ENCODE data around the gene BTBD1. TPM values are rescaled to one million over a fixed set of nuclear protein-coding genes. Genes with fewer than 3 reads are reported as not detected.
A peak's percentile ranks its signal among the peaks of the same experiment; 100 is the strongest.
"Not testable (repeated sequence)": the region's sequence is repeated elsewhere in the genome, so short reads cannot be mapped to it uniquely, and the experiment has no call there.

Gene BTBD1
- total RNA-seq, 1 experiment from 2014 or later, result 58.3 TPM

DNA sequence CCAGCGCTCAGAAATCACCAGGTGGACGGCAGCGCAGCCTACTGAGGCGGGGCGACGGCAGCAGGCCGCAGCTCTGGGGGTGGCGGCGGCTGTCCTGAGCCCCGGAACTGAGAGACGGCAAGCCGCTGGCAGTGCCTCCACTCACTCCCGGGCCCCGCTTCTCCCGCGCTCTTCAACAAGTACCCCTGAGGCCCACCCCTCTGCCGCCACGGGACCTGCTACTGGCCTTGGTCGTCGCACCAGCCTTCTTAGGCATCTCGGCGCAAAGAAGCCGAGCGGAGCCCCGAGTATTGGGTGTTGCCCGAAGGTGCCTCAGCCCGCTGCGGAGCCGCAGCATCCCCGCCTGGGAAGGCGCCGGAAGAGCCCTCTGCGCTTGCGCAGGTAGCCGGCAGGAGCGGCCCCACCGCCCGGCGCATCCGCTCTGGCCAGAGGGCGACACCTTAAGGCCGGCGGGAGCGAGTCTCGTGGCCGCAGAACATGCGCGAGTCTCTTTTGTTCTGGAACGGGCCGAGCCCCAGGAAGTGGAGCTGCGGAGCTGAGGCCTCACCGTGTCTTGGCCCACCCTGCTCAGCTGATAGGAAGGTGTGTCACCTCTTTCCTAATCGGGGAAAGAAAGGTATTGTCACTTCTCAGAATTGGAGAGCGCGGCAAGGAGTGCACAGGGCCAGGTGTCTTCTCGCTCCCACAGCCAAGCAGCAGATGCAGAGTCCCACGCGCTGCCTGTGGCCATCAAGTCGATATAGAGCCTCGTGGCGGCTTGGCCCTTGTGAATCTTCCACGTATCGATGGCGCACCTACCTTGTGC is 55.6 kb downstream of the BTBD1 start, which contains the start of gene C15orf40:
Gene C15orf40, minus strand, starts transcription at position 369 of the 805 bp plus-strand sequence. Its CDS starts 32 bp downstream, at position 337.
- Histone ChIP-seq H3K4me1 (ENCODE audit: insufficient read depth, low read length, poor library complexity, severe bottlenecking) (peaks cover 17% of the 10 kb centered on the region), H3K4me3 (ENCODE audit: low read depth, low read length, poor library complexity, severe bottlenecking) (peak within 1 kb of the TSS; percentile 83), H3K36me3 (ENCODE audit: insufficient read depth, low read length, poor library complexity, severe bottlenecking) (peaks cover 23% of the 10 kb centered on the region), H3K9me3 (ENCODE audit: low read depth, low read length, poor library complexity, severe bottlenecking) (no peaks in the 10 kb centered on the region), H3K27me3 (replicated peaks; ENCODE audit: insufficient read depth, low read depth, low read length, poor library complexity) (no peaks in the 10 kb centered on the region), H3K27ac (ENCODE audit: low read depth, low read length, poor library complexity, severe bottlenecking) (peak within 1 kb of the TSS; percentile 62)
- peak; percentile 88 for DNase-seq (ENCODE audit: low spot score)
- BruUV-seq (replicated peaks), result no TSS peak
- ChIA-PET CTCF (interaction anchor here (0.6 to 1.0 kb wide), 3 partner anchors 16 to 425 kb away, joined by 3 to 4 read pairs (median 4); no protein-coding TSS in a partner anchor), POLR2A (ENCODE audit: low non-redundant PET) (interaction anchor here (0.6 to 0.7 kb wide), 2 partner anchors 185 to 508 kb away, joined by 3 read pairs; no protein-coding TSS in a partner anchor)
- intact Hi-C loops (cut with micrococcal nuclease; ENCODE audit: unreplicated experiment), result loop anchor here (2.0 to 5.0 kb wide), 2 partner anchors 96 to 195 kb away; partner anchors contain the start of genes HDGFL3 and TM6SF1
- TF ChIP-seq, protein P1, sequence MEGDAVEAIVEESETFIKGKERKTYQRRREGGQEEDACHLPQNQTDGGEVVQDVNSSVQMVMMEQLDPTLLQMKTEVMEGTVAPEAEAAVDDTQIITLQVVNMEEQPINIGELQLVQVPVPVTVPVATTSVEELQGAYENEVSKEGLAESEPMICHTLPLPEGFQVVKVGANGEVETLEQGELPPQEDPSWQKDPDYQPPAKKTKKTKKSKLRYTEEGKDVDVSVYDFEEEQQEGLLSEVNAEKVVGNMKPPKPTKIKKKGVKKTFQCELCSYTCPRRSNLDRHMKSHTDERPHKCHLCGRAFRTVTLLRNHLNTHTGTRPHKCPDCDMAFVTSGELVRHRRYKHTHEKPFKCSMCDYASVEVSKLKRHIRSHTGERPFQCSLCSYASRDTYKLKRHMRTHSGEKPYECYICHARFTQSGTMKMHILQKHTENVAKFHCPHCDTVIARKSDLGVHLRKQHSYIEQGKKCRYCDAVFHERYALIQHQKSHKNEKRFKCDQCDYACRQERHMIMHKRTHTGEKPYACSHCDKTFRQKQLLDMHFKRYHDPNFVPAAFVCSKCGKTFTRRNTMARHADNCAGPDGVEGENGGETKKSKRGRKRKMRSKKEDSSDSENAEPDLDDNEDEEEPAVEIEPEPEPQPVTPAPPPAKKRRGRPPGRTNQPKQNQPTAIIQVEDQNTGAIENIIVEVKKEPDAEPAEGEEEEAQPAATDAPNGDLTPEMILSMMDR (conservative IDR thresholded peaks at IDR 0.05; ENCODE audit: low read depth, low read length), result peak; percentile 69
- TF ChIP-seq EZH2 (IDR thresholded peaks at IDR 0.05; ENCODE audit: borderline replicate concordance, low read depth, low read length, poor library complexity, severe bottlenecking), result no peak

DNA sequence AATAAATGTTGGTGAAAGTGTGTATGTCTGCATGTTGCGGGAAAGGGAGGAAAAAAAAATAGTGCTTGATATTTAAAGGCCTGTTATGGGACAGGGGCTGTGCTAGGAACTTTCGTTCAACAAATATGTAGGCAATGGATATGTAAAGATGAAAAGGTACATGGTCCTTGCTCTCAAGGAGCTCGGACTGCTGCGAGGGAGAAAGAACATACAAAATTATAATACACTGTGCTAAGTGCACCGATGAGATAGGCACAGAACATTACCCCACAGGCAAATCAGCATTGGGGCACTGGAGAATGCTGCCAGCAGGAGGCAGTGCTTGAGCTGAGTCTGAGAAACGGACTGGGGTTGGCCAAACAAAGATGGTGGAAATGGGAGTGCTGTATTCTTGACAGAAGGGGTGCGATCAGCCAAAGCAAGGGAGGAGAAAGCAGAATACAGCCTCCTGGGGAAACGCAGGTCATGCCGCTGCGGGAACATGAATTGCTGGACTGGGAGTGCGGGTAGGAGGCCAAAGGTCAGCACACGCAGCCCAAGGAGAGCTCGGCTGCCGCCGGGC is 56.3 kb downstream of the BTBD1 start:
- ChIA-PET CTCF (interaction anchor here (0.6 to 1.0 kb wide), 4 partner anchors 15 to 477 kb away, joined by 3 to 4 read pairs (median 4); no protein-coding TSS in a partner anchor), POLR2A (ENCODE audit: low non-redundant PET) (interaction anchor here (0.6 kb wide), 1 partner anchor 509 kb away, joined by 3 read pairs; no protein-coding TSS in a partner anchor)
- TSS peak; percentile 42 for BruUV-seq (replicated peaks)
- peak overlapping the region; percentile 83 for H3K4me3 ChIP-seq (ENCODE audit: low read depth, low read length, poor library complexity, severe bottlenecking)
- TF ChIP-seq, protein P1 (conservative IDR thresholded peaks at IDR 0.05; ENCODE audit: low read depth, low read length), result peak; percentile 90
- no peak for TF ChIP-seq EZH2 (IDR thresholded peaks at IDR 0.05; ENCODE audit: borderline replicate concordance, low read depth, low read length, poor library complexity, severe bottlenecking)
- no peaks in the 10 kb centered on the region for H3K9me3 ChIP-seq (ENCODE audit: low read depth, low read length, poor library complexity, severe bottlenecking)
- no peaks in the 10 kb centered on the region for H3K27me3 ChIP-seq (replicated peaks; ENCODE audit: insufficient read depth, low read depth, low read length, poor library complexity)
- DNase-seq (ENCODE audit: low spot score), result peak; percentile 87
- peaks cover 24% of the 10 kb centered on the region for H3K36me3 ChIP-seq (ENCODE audit: insufficient read depth, low read length, poor library complexity, severe bottlenecking)
- intact Hi-C loops (cut with micrococcal nuclease; ENCODE audit: unreplicated experiment), result loop anchor here (2.0 to 5.0 kb wide), 2 partner anchors 97 to 196 kb away; partner anchors contain the start of genes HDGFL3 and TM6SF1
- H3K27ac ChIP-seq (ENCODE audit: low read depth, low read length, poor library complexity, severe bottlenecking), result peak overlapping the region; percentile 45
- H3K4me1 ChIP-seq (ENCODE audit: insufficient read depth, low read length, poor library complexity, severe bottlenecking), result peaks cover 17% of the 10 kb centered on the region

DNA sequence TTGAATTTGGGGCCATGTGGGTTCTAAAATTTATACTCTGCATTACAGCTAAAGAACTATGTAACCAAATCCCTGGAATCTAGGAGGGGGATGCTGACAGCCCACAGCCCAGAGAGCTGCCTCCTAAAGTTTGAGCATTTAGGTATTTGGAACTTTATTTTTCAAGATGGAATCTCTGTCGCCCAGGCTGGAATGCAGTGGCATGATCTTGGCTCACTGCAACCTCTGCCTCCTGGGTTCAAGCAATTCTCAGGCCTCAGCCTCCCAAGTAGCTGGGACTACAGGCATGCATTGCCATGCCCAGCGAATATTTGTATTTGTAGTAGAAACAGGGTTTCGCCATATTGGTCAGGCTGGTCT is 66.4 kb downstream of the BTBD1 start:
- intact Hi-C loops (cut with micrococcal nuclease; ENCODE audit: unreplicated experiment), result loop anchor here (1.0 to 5.0 kb wide), 2 partner anchors 151 to 248 kb away; no protein-coding TSS in a partner anchor
- BruUV-seq (replicated peaks); H3K27ac ChIP-seq (ENCODE audit: low read depth, low read length, poor library complexity, severe bottlenecking); DNase-seq (ENCODE audit: low spot score); H3K36me3 ChIP-seq (ENCODE audit: insufficient read depth, low read length, poor library complexity, severe bottlenecking); H3K4me1 ChIP-seq (ENCODE audit: insufficient read depth, low read length, poor library complexity, severe bottlenecking); H3K27me3 ChIP-seq (replicated peaks; ENCODE audit: insufficient read depth, low read depth, low read length, poor library complexity); H3K9me3 ChIP-seq (ENCODE audit: low read depth, low read length, poor library complexity, severe bottlenecking); POLR2A ChIA-PET (ENCODE audit: low non-redundant PET): not testable (repeated sequence)
- H3K4me3 ChIP-seq (ENCODE audit: low read depth, low read length, poor library complexity, severe bottlenecking), result peak overlapping the region; percentile 42
- CTCF ChIA-PET, result interaction anchor here (0.5 kb wide), 1 partner anchor 251 kb away, joined by 3 read pairs; no protein-coding TSS in a partner anchor

Measured in A673 (cell line).